NCI-H460 (cell line): Measurements from ENCODE around the gene PAX8. TPM values are rescaled to one million over a fixed set of nuclear protein-coding genes. Genes with fewer than 3 reads are reported as not detected.
A peak's percentile ranks its signal among the peaks of the same experiment; 100 is the strongest.
"Not testable (repeated sequence)": the region's sequence is repeated elsewhere in the genome, so short reads cannot be mapped to it uniquely, and the experiment has no call there.

ENCODE experiments used
- DNase-seq: peaks from one replicate; pipeline ENCODE4 v3.0.0-alpha.2; 2016; ENCODE audit warnings: low read depth; ENCODE audit errors: extremely low read depth
- polyA plus RNA-seq: library from polyadenylated mRNA; depleted of rRNA; stranded (reverse); fragments of >200 nt; gene quantifications from 2 replicates; pipeline ENCODE4 v1.2.3, GENCODE V29; 2014; cell fraction: nucleus; rRNA removed
- total RNA-seq: library from RNA; depleted of rRNA; stranded (reverse); fragments of >200 nt; shearing (Covaris generic); gene quantifications from 2 replicates; pipeline ENCODE4 v1.2.3, GENCODE V29; 2014; rRNA removed

The PAX8 gene
- total RNA-seq, result 1.0 and 1.4 TPM in 2 replicates
- 0.40 and 0.51 TPM in 2 replicates for polyA plus RNA-seq

GRCh38 chr2:113278742-113279139 lies at the start of gene PAX8:
Gene PAX8, minus strand, starts transcription at chr2:113278921. Its CDS starts 527 bp downstream, at chr2:113278394.
- DNase-seq, result no peak

GRCh38 chr2:113328043-113328442 lies 49.3 kb upstream of the PAX8 start:
- DNase-seq, result no peak

- not testable (repeated sequence) for DNase-seq
Observed at GRCh38 chr2:113325161-113325731, 46.5 kb upstream of the PAX8 start.

GRCh38 chr2:113324684-113325160 lies 46.0 kb upstream of the PAX8 start:
- DNase-seq, result peak; percentile 50

GRCh38 chr2:113323129-113323528 lies 44.4 kb upstream of the PAX8 start:
- DNase-seq, result not testable (repeated sequence)

- not testable (repeated sequence) for DNase-seq
Observed at GRCh38 chr2:113320106-113320505, 41.4 kb upstream of the PAX8 start.

GRCh38 chr2:113318941-113319340 lies 40.2 kb upstream of the PAX8 start:
- DNase-seq, result not testable (repeated sequence)

- no peak for DNase-seq
Observed at GRCh38 chr2:113316085-113316484, 37.4 kb upstream of the PAX8 start.

GRCh38 chr2:113314663-113315062 lies 35.9 kb upstream of the PAX8 start:
- not testable (repeated sequence) for DNase-seq

GRCh38 chr2:113314176-113314575 lies 35.5 kb upstream of the PAX8 start:
- DNase-seq, result not testable (repeated sequence)

- DNase-seq, result not testable (repeated sequence)
Observed at GRCh38 chr2:113311781-113312180, 33.1 kb upstream of the PAX8 start.

GRCh38 chr2:113311191-113311590 lies 32.5 kb upstream of the PAX8 start:
- DNase-seq, result not testable (repeated sequence)

GRCh38 chr2:113309655-113310387 lies 31.1 kb upstream of the PAX8 start:
- DNase-seq, result no peak

GRCh38 chr2:113308784-113309183 lies 30.1 kb upstream of the PAX8 start:
- not testable (repeated sequence) for DNase-seq

- DNase-seq, result not testable (repeated sequence)
Observed at GRCh38 chr2:113306207-113306606, 27.5 kb upstream of the PAX8 start.

GRCh38 chr2:113305749-113306148 lies 27.0 kb upstream of the PAX8 start:
- DNase-seq, result not testable (repeated sequence)

- DNase-seq, result no peak
Observed at GRCh38 chr2:113305146-113305545, 26.4 kb upstream of the PAX8 start.

- no peak for DNase-seq
Observed at GRCh38 chr2:113304702-113305101, 26.0 kb upstream of the PAX8 start.

GRCh38 chr2:113302216-113302980 lies 23.7 kb upstream of the PAX8 start:
- DNase-seq, result not testable (repeated sequence)

- DNase-seq, result no peak
Observed at GRCh38 chr2:113300281-113300680, 21.6 kb upstream of the PAX8 start.

GRCh38 chr2:113298176-113298575 lies 19.5 kb upstream of the PAX8 start:
- DNase-seq, result no peak
